Transverse colon (tissue), 4 donors: ENCODE results near the gene HEG1. TPM values are rescaled to one million over a fixed set of nuclear protein-coding genes. Genes with fewer than 3 reads are reported as not detected.

Experiments
- DNase-seq: peaks from one replicate; pipeline ENCODE4 v3.0.0-alpha.2; 2019
- H3K27ac ChIP-seq, 4 donors: fragments of 200-600 bp; sonication (generic); 2 replicates each; pipeline ENCODE4 v1.5.1; 2016 to 2018; ENCODE audit warnings: inconsistent platforms in 4 of 4
- H3K27me3 ChIP-seq: fragments of 200-600 bp; sonication (generic); 2 replicates; pipeline ENCODE4 v1.5.1; 2017; ENCODE audit warnings: inconsistent platforms
- H3K36me3 ChIP-seq, 4 donors: fragments of 200-600 bp; sonication (generic); 2 replicates each; pipeline ENCODE4 v1.5.1; 2017 to 2019; ENCODE audit warnings: inconsistent platforms in 4 of 4
- H3K4me1 ChIP-seq, 4 donors: fragments of 200-600 bp; sonication (generic); 2 replicates each; pipeline ENCODE4 v1.5.1; 2017 to 2020; ENCODE audit warnings: inconsistent platforms in 4 of 4
- H3K4me3 ChIP-seq, 4 donors: fragments of 200-600 bp; sonication (generic); 1 replicate in 1 of 4; 2 replicates in 3 of 4; pipeline versions ENCODE4 v1.5.1 to v1.6.1; 2017 to 2019; ENCODE audit warnings: inconsistent platforms in 4 of 4
- H3K9me3 ChIP-seq, 2 donors: fragments of 200-600 bp; sonication (generic); 2 replicates each; pipeline ENCODE4 v1.5.1; 2017 to 2019; ENCODE audit warnings: inconsistent platforms in 2 of 2
- EP300 ChIP-seq: sonication (generic); formaldehyde crosslinking; IDR thresholded peaks from one replicate; pipeline ENCODE4 v1.6.1; 2017; ENCODE audit warnings: antibody characterized with exemption, low read depth
- POLR2A ChIP-seq: fragments of 450-650 bp; IDR thresholded peaks from one replicate; pipeline ENCODE4 v1.6.1; 2016; ENCODE audit warnings: antibody characterized with exemption, mild to moderate bottlenecking, moderate library complexity
- POLR2AphosphoS5 ChIP-seq, 3 donors: sonication (generic); formaldehyde crosslinking; IDR thresholded peaks; one replicate each; pipeline ENCODE4 v1.6.1; 2016; ENCODE audit warnings: antibody characterized with exemption in 3 of 3
- WGBS, 2 donors: methylation state at CpG; one replicate each; pipeline ENCODE4 v1.1.5; 2018; ENCODE audit warnings: low coverage in 1 of 2; 5-methylcytosine and 5-hydroxymethylcytosine counted together
- in situ Hi-C, 4 donors: fragments of 200-750 bp; cut with MboI; loops; one replicate each; pipeline versions ENCODE4 v1.15.0 to v1.15.1; 2017; ENCODE audit warnings: low sequenced_read_pairs in 3 of 4, low pct_ligation_motif_present in 1 of 4, low pct_unique_long_range_greater_than_20kb in 1 of 4
- intact Hi-C: fragments of 100-400 bp; cut with DNase I; formaldehyde crosslinking; loops from one replicate; pipeline ENCODE4 v1.15.1; 2023; ENCODE audit warnings: low total_unique reads
- total RNA-seq, 4 donors: library from RNA; depleted of rRNA; stranded (reverse); fragments of >200 nt; gene quantifications; one replicate each; pipeline ENCODE4 v1.1.0, GENCODE V29; 2016
- TF ChIP-seq, protein P1 (sequence below), 5 experiments: fragments of 200-600 bp in 3 of 5; fragments of 450-650 bp in 2 of 5; sonication (generic) in 3 of 5; IDR thresholded peaks; 1 replicate in 2 of 5; 2 replicates in 3 of 5; pipeline ENCODE4 v1.5.1; 2016 to 2017; ENCODE audit warnings: antibody characterized with exemption in 5 of 5, inconsistent platforms in 3 of 5, mild to moderate bottlenecking in 2 of 5, moderate library complexity in 1 of 5

Gene HEG1
- total RNA-seq, 4 donors from 2014 or later: 8.9 to 97.3 (median 10.6) TPM

DNA sequence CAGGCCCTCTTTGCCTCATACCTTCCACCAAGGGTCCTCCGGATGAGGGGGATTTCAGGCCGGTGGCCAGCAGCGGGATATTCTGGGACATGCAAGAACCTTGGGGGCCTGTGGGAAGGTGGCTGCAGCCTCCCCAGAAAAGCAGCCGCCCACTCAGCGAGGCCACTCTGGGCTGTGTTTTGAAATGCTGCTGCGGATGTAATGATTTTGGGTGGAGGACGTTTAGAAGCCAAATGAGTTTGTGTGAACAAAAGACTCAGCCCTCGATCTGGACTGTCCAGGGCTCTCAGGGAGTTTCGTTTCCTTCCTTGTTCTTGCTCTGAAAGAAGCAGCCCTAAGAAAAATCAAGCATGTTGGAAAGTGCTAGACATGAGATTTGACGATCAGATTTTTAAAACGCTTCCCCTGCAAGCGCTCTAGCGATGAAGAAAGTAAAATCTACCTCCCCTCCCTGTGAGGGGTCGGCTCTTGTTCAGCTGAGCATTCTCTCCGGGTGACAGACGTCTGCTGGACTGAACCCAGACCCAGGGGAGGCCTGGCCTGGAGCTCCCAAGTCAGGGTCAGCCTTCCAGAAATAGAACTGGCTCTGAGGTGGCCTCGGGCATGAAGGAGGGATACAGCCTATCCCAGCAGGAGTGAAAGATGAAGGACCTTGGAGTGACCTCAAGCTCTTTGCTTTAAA lies 12.9 kb downstream of the HEG1 start:
- Histone ChIP-seq H3K27ac (peak overlapping the region; percentile 81 to 85 (median 83)), H3K4me3 (peak overlapping the region in 1 of 4 donors; percentile 8), H3K4me1 (peaks cover 18 to 51% (median 28%) of the 10 kb centered on the region in 4 donors), H3K9me3 (no peaks in the 10 kb centered on the region), H3K36me3 (no peaks in the 10 kb centered on the region), H3K27me3 (no peaks in the 10 kb centered on the region)
- intact Hi-C loops: no loop called here
- DNase-seq: no peak
- in situ Hi-C loops: no loop called here
- no peak for TF ChIP-seq EP300
- WGBS, 2 donors: 28 to 66% methylated on average over 2 to 17 of the region's 17 CpGs

GRCh38 chr3:125039131-125040100 lies 16.4 kb downstream of the HEG1 start:
- 72 to 76% methylated on average over 7 to 11 of the region's 11 CpGs for WGBS, 2 donors
- H3K4me3 ChIP-seq: no peak overlapping the region
- peaks cover 18 to 40% (median 24%) of the 10 kb centered on the region in 4 donors for H3K4me1 ChIP-seq
- intact Hi-C loops: no loop called here
- no peaks in the 10 kb centered on the region for H3K27me3 ChIP-seq
- TF ChIP-seq, protein P1, sequence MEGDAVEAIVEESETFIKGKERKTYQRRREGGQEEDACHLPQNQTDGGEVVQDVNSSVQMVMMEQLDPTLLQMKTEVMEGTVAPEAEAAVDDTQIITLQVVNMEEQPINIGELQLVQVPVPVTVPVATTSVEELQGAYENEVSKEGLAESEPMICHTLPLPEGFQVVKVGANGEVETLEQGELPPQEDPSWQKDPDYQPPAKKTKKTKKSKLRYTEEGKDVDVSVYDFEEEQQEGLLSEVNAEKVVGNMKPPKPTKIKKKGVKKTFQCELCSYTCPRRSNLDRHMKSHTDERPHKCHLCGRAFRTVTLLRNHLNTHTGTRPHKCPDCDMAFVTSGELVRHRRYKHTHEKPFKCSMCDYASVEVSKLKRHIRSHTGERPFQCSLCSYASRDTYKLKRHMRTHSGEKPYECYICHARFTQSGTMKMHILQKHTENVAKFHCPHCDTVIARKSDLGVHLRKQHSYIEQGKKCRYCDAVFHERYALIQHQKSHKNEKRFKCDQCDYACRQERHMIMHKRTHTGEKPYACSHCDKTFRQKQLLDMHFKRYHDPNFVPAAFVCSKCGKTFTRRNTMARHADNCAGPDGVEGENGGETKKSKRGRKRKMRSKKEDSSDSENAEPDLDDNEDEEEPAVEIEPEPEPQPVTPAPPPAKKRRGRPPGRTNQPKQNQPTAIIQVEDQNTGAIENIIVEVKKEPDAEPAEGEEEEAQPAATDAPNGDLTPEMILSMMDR (IDR thresholded peaks at IDR 0.05): no peak
- no peak for TF ChIP-seq POLR2A
- no peak for TF ChIP-seq EP300
- no peak for TF ChIP-seq POLR2AphosphoS5 (IDR thresholded peaks at IDR 0.05)
- DNase-seq: no peak
- H3K9me3 ChIP-seq: peaks cover 0 to 3% of the 10 kb centered on the region in 2 donors
- in situ Hi-C loops: no loop called here
- H3K27ac ChIP-seq: peak overlapping the region; percentile 39 to 58 (median 50)
- H3K36me3 ChIP-seq: no peaks in the 10 kb centered on the region

GRCh38 chr3:125037498-125038150 lies 18.2 kb downstream of the HEG1 start:
- Histone ChIP-seq H3K4me1 (peaks cover 8 to 22% (median 9%) of the 10 kb centered on the region in 4 donors), H3K27me3 (no peaks in the 10 kb centered on the region), H3K4me3 (no peak overlapping the region), H3K27ac (no peak overlapping the region), H3K36me3 (no peaks in the 10 kb centered on the region), H3K9me3 (peaks cover 0 to 4% of the 10 kb centered on the region in 2 donors)
- TF ChIP-seq POLR2A (no peak), POLR2AphosphoS5 (IDR thresholded peaks at IDR 0.05) (no peak), EP300 (no peak)
- TF ChIP-seq, protein P1 (IDR thresholded peaks at IDR 0.05): no peak
- in situ Hi-C loops: no loop called here
- WGBS, 2 donors: 89% methylated on average over 2 of the region's 2 CpGs; no CpG with 5 or more reads in 1 of the 2 donors
- no peak for DNase-seq
- intact Hi-C loops: no loop called here

DNA sequence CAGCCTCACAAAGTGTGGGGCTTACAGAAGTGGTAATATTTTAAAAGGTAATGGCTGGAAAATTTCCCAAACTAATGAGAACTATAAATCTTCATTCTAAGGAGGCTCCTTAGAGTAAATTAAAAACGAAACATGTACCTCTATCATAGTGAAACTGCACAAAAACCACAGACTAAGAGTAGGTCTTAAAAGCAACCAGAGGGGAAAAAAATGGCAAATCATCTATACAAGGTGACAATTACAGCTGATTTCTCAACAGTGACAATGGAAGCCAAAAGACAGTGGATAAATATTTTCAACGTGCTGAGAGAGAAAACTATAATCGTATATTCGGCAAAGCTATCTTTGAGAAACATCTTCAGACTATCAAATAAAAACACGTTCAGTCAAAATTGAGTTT lies 20.6 kb downstream of the HEG1 start:
- WGBS, 2 donors: 76 to 84% methylated on average over 5 of the region's 5 CpGs
- no peak overlapping the region for H3K27ac ChIP-seq
- no peaks in the 10 kb centered on the region for H3K27me3 ChIP-seq
- no peak overlapping the region for H3K4me3 ChIP-seq
- H3K36me3 ChIP-seq: no peaks in the 10 kb centered on the region
- DNase-seq: no peak
- in situ Hi-C loops: no loop called here
- peaks cover 0 to 4% of the 10 kb centered on the region in 2 donors for H3K9me3 ChIP-seq
- intact Hi-C loops: no loop called here
- no peak for TF ChIP-seq EP300
- TF ChIP-seq POLR2A: no peak
- TF ChIP-seq, protein P1 (IDR thresholded peaks at IDR 0.05): no peak
- no peak for TF ChIP-seq POLR2AphosphoS5 (IDR thresholded peaks at IDR 0.05)
- peaks cover 2 to 22% (median 7%) of the 10 kb centered on the region in 4 donors for H3K4me1 ChIP-seq
